Measurements from ENCODE around the gene IFNA8. TPM values are rescaled to one million over a fixed set of nuclear protein-coding genes. Genes with fewer than 3 reads are reported as not detected.

IFNA8 gene
- total RNA-seq, 1 experiment from 2014 or later = not detected

GRCh38 chr9:21414220-21414940, 5.5 kb downstream of the IFNA8 start:
- H3K27ac ChIP-seq (ENCODE audit: low read length) = no peak overlapping the region
- CTCF ChIA-PET = no interaction called here
- no TSS peak for BruUV-seq (replicated peaks)

GRCh38 chr9:21415493-21416267, 6.8 kb downstream of the IFNA8 start:
- Histone ChIP-seq H3K4me3 (ENCODE audit: low read depth in 2 of 2, low read length in 2 of 2) (no peak overlapping the region), H3K27ac (ENCODE audit: low read length) (no peak overlapping the region), H3K36me3 (ENCODE audit: control insufficient read depth, insufficient read depth, low read length) (no peaks in the 10 kb centered on the region), H3K9me3 (ENCODE audit: control insufficient read depth, insufficient read depth, low read depth, low read length) (no peaks in the 10 kb centered on the region), H3K4me1 (ENCODE audit: control insufficient read depth, insufficient read depth, low read length) (no peaks in the 10 kb centered on the region), H3K27me3 (ENCODE audit: control insufficient read depth, insufficient read depth, low read length) (no peaks in the 10 kb centered on the region)
- ATAC-seq (no peak), DNase-seq (ENCODE audit: low read depth, low spot score) (no peak)
- intact Hi-C loops (cut with micrococcal nuclease; ENCODE audit: unreplicated experiment) (no loop called here), in situ Hi-C loops (cut with HindIII; ENCODE audit: low pct_unique_long_range_greater_than_20kb, low sequenced_read_pairs) (no loop called here)
- no TSS peak for BruUV-seq (replicated peaks)
- POLR2A ChIA-PET = interaction anchor here (0.6 kb wide), 1 partner anchor 48 kb away, joined by 6 read pairs; no protein-coding TSS in a partner anchor
- CTCF ChIA-PET = no interaction called here
- TF ChIP-seq SIN3A (IDR thresholded peaks at IDR 0.05; ENCODE audit: borderline replicate concordance, insufficient read depth, low read depth, low read length) (no peak), REST (IDR thresholded peaks at IDR 0.05; ENCODE audit: insufficient read depth in 1 of 2, low read depth in 2 of 2, low read length in 1 of 2) (no peak), CTCF (IDR thresholded peaks at IDR 0.05) (no peak), TCF7L2 (IDR thresholded peaks at IDR 0.05; ENCODE audit: low read depth, low read length) (no peak), POLR2AphosphoS5 (IDR thresholded peaks at IDR 0.05; ENCODE audit: low read depth, low read length) (no peak)

More at GRCh38 chr9:21414220-21414940, 5.5 kb downstream of the IFNA8 start:
- intact Hi-C loops (cut with micrococcal nuclease; ENCODE audit: unreplicated experiment) (no loop called here), in situ Hi-C loops (cut with HindIII; ENCODE audit: low pct_unique_long_range_greater_than_20kb, low sequenced_read_pairs) (no loop called here)
- no peak for DNase-seq (ENCODE audit: low read depth, low spot score)
- no peak for TF ChIP-seq CTCF (IDR thresholded peaks at IDR 0.05)
- POLR2A ChIA-PET = no interaction called here
- H3K9me3 ChIP-seq (ENCODE audit: control insufficient read depth, insufficient read depth, low read depth, low read length) = no peaks in the 10 kb centered on the region
- no peaks in the 10 kb centered on the region for H3K36me3 ChIP-seq (ENCODE audit: control insufficient read depth, insufficient read depth, low read length)
- no peak for ATAC-seq
- no peak overlapping the region for H3K4me3 ChIP-seq (ENCODE audit: low read depth in 2 of 2, low read length in 2 of 2)
- no peaks in the 10 kb centered on the region for H3K4me1 ChIP-seq (ENCODE audit: control insufficient read depth, insufficient read depth, low read length)
- H3K27me3 ChIP-seq (ENCODE audit: control insufficient read depth, insufficient read depth, low read length) = no peaks in the 10 kb centered on the region

Data from Panc1 (cell line).